ENCODE results near the gene ENPEP.
"Not testable (repeated sequence)": the region's sequence is repeated elsewhere in the genome, so short reads cannot be mapped to it uniquely, and the experiment has no call there.

The ENPEP gene

GRCh38 chr4:110516106-110516922 lies 40.4 kb downstream of the ENPEP start:
- peak; percentile 64 for DNase-seq (ENCODE audit: low spot score)

- DNase-seq (ENCODE audit: low spot score): peak; percentile 48
These were observed 43.0 kb downstream of the ENPEP start for GRCh38 chr4:110518889-110519490.

- no peak for DNase-seq (ENCODE audit: low spot score)
These were observed 44.9 kb downstream of the ENPEP start for GRCh38 chr4:110520886-110521285.

- no peak for DNase-seq (ENCODE audit: low spot score)
These were observed 50.6 kb downstream of the ENPEP start for GRCh38 chr4:110526589-110526988.

- DNase-seq (ENCODE audit: low spot score): no peak
These were observed 51.2 kb downstream of the ENPEP start for GRCh38 chr4:110527156-110527555.

DNA sequence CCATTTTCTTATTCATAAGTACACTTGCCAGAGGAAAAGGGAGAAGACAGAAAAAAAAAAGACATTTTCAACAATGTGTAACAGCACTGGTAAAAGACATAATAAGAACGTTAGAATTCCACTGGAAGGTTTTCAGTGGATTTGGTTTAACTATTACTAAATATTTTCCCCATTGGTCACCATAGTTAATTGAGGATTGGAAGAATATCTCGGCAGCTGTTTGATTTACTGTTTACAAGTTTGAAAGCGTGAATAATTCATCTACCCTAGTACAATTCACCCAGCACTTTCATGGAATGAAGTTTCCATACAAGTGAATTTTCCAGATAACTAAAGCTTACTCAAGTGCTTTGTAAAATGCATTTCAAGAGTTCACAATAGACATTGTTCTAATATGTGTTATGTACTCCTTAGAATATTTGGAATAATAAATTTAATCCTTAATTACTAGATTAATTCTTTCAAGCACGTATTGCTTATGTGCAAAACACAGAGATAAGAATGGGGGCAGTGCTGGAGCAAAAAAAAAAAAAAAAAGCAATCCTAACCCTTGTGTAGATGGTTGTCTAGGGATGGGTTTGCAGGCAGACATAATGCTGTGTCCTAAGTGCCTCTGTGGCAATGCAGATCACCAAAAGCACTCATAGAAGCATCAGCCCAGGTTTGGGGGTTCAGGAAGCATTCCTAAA lies 57.1 kb downstream of the ENPEP start:
- no peak for DNase-seq (ENCODE audit: low spot score)

DNA sequence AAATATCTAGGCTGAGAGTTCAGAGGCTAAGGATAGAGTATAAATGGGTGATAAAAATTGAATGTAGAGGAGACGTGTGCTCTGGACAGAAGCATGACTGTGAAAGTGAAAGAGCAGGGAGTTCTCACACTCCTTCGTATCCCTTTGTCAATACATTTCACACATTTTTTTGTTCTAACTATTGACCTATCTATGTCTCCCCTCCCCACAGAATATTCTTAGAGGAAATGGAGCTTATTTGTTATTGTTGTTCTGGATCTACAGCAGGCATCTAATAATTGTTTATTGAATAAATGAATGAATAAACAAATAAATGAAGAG lies 57.6 kb downstream of the ENPEP start:
- DNase-seq (ENCODE audit: low spot score): no peak

DNA sequence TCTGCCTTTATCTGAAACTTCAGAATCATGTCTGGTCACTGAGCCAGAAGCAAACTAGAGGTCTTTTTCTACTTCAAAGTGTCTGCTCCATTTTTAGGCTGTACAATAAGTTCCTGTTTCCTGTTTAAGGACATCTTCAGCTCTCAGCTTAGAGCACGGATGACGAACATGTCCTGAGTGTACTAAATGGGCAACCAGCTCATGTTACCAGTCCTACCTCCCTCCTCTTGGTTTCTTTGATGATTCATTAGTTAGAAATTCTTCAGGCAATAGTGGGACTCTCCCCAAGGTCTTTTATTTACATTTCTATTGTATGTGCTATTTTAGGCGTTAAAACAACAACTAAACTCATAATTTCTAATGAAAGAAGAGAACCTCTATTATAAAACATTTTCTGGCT lies 58.0 kb downstream of the ENPEP start:
- DNase-seq (ENCODE audit: low spot score): peak; percentile 98

GRCh38 chr4:110540581-110540980 lies 64.6 kb downstream of the ENPEP start:
- no peak for DNase-seq (ENCODE audit: low spot score)

DNA sequence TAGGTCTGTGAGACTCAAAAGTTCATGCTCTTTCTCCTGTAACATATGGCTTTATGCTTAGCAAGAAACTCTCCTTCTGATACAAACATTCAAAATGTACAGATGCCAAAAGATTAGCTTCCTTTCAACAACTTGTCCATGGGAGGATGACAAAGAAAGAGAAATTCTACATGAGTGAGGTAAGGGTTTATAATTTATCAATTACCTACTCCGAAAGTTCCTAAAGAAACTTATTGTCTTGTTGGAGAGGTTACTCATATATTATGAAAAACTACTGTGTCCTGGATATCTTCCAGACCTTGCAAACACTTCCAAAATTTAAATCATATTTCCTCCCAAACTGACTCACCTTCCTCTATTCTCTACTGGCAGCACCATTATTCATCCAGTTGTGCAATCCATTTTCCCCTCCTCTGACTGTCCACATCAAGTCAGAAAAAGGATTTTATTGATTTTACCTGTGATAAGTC lies 65.1 kb downstream of the ENPEP start:
- DNase-seq (ENCODE audit: low spot score): peak; percentile 97

DNA sequence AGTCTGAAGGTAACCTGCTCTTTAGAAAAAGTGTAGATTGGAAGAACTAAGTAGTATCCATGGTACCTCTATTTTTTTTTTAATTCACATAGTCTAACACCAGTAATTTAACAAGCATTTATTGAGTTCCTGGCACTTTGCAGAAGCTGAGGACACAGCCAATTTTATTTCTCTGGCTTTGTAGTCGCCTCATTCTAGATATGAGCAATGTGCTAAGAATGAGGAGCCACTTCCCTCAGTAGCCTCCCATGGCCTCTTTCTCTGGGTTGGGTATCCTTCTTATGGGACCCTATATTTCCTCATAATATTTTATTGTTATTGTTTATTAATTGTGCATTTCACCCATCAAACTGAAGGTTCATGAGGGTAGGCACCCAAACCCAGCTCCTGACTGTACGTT lies 67.6 kb downstream of the ENPEP start:
- DNase-seq (ENCODE audit: low spot score): no peak

- no peak for DNase-seq (ENCODE audit: low spot score)
These were observed 68.6 kb downstream of the ENPEP start for GRCh38 chr4:110544594-110544993.

DNA sequence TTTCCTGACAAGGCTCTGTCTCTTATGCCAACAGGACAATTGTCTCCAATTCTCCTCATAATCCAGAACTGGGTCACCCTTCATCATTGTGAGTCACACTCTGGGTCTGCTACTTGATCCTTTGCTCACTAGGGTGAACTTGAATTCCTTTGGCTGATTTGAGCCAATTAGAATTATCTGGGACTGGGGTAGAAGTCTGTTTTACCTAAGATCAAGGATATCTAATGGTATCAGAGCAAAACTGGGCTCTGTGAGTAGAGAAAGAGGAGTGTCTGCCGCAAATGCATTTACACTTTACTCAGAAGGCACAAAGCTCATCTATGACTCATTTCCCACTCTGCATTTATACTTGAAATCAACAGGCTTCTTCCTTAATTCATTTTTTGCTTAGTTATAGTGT lies 74.3 kb downstream of the ENPEP start:
- DNase-seq (ENCODE audit: low spot score): peak; percentile 70

- no peak for DNase-seq (ENCODE audit: low spot score)
These were observed 77.2 kb downstream of the ENPEP start for GRCh38 chr4:110553197-110553596.

GRCh38 chr4:110567214-110567613 lies 91.3 kb downstream of the ENPEP start:
- peak; percentile 57 for DNase-seq (ENCODE audit: low spot score)

GRCh38 chr4:110576696-110577095 lies 100.7 kb downstream of the ENPEP start:
- DNase-seq (ENCODE audit: low spot score): not testable (repeated sequence)

- DNase-seq (ENCODE audit: low spot score): peak; percentile 76
These were observed 110.3 kb downstream of the ENPEP start for GRCh38 chr4:110586131-110586850.

DNA sequence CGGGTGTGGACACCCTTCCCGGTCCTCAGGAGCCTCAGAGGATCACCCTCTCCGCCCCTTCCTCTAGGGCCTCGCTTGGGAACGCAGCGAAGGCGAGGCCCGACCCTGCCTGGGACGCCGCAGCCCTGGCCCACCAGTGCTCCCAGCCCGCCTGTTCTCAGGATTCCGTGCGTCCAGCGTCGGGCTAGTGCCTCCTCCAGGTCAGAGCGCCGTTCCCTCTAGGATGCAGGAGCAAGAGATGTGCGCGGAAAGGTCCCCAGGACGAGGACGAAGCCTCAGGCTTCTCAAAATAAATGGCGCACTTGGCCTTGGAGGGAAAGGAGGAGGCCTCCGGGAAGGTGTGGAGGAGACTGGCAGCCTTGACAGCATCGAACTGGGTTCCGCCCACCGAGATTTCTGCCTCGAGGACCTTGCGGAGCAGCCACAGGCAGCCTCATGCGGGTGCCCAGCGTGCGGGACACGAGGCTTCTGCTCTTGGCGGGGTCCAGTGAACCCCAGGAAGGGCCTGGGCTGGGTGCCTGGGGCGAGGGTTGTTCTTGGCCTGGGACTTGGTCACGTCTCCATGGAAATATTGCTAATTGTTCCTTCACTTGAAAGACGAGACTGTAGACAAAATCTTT lies 111.8 kb downstream of the ENPEP start:
- DNase-seq (ENCODE audit: low spot score): no peak

- DNase-seq (ENCODE audit: low spot score): no peak
These were observed 113.3 kb downstream of the ENPEP start for GRCh38 chr4:110589297-110589696.

DNA sequence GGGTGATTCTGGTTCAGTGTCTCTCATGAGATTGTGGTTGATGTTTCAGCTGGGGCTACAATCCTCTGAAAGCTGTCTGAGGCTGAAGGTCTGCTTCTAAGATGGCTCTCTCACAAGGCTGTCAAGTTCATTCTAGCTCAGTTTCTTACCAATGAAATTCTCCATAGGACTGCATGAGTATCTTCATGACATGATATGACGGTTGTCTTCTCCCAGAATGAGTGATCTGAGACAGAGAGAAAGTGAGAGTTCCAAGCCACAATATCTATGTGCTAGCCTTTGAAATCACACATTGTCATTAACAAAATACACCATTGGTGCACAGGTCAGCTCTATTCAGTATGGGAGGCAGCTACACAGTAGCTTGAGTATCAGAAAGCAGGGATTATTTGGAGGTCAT lies 119.6 kb downstream of the ENPEP start:
- DNase-seq (ENCODE audit: low spot score): no peak

DNA sequence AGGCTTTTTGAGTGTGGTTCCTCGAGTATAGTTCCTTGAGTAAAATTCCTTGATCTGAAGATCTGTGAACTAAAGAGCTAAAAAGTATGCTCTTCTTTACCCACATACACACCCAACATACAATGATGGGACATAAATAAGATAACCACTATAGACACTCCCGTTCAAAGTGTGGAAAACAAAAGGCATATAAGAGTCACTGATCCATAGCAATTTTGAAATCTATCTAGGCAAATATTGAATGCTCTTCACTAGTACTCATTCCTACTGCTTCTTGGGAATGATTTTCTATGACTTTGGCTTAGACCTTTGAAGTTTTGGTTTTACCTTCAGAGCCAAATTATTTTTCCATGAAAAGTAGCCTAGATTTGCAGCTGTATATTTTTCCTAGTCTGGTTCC lies 120.5 kb downstream of the ENPEP start:
- DNase-seq (ENCODE audit: low spot score): no peak

DNA sequence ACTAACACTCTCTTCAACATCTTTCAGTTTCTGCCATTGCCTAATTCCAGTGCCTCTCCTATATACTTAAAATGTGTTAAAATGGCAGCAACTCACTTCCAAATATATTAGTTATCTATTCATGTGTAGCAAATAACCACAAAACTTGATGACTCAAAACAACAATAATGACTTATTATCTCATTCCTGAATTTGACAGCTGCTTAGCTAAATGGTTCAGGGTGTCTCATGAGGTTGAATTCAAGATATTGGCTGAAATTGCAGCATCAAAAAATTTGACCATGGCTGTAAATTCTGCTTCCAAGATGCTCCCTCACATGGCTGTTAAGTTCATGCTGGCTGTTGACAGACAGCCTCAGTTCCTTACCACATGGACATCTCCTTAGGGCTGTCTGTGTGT lies 121.6 kb downstream of the ENPEP start:
- no peak for DNase-seq (ENCODE audit: low spot score)

Measured in kidney capillary endothelial cell (primary cell).